GM18520 (cell line): ENCODE data around the gene FOXI1.
"Not testable (repeated sequence)": the region's sequence is repeated elsewhere in the genome, so short reads cannot be mapped to it uniquely, and the experiment has no call there.

Experiments used
- ATAC-seq: cut with Tn5 transposase; IDR thresholded peaks from one replicate; pipeline ENCODE4 v1.9.1; 2021; ENCODE audit not compliant: unreplicated experiment

Gene FOXI1

DNA sequence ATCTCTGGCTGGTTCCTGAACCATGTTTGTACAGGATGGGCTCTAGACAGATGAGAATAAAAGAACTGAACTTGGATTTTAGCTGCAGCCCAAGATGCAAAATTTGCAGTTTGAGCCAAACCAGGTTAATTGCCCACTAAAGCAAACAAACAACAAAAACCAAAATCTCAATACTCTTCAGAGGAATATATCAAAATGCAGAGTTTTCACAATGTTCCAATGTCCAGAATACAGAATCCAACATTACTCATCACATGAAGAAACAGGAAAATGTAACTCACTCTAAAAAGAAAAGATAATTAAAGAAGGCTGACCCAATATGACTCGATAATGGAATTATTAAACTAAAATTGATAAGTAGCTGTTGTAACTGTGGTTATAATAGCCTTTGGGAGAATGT, 20.4 kb downstream of the FOXI1 start:
- ATAC-seq = no peak

GRCh38 chr5:170126626-170127025, 20.9 kb downstream of the FOXI1 start:
- ATAC-seq = no peak

DNA sequence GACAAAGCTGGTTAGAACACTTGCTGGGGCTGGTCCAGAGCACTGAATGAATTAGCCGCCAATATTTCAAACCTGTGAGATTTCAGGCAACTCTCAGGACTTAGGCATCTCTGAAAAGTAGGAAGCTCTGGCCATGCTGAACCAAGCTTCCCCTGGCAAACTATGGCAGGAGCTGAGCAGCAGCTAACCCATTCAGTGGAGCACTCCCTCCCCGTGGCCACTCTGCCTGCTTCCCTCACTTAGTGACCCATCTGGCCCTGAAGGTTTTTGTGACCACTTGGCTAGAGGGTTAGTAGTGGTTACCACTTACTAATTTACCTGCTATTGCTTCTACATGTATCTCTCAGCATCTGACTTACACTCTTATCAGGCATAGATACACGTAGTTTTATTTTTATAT, 25.5 kb downstream of the FOXI1 start:
- no peak for ATAC-seq

GRCh38 chr5:170132269-170132975, 26.7 kb downstream of the FOXI1 start:
- no peak for ATAC-seq

- ATAC-seq = no peak
These were observed 27.3 kb downstream of the FOXI1 start for GRCh38 chr5:170132976-170133448.

GRCh38 chr5:170135796-170136490, 30.2 kb downstream of the FOXI1 start:
- no peak for ATAC-seq

- ATAC-seq = no peak
These were observed 30.8 kb downstream of the FOXI1 start for GRCh38 chr5:170136506-170136905.

DNA sequence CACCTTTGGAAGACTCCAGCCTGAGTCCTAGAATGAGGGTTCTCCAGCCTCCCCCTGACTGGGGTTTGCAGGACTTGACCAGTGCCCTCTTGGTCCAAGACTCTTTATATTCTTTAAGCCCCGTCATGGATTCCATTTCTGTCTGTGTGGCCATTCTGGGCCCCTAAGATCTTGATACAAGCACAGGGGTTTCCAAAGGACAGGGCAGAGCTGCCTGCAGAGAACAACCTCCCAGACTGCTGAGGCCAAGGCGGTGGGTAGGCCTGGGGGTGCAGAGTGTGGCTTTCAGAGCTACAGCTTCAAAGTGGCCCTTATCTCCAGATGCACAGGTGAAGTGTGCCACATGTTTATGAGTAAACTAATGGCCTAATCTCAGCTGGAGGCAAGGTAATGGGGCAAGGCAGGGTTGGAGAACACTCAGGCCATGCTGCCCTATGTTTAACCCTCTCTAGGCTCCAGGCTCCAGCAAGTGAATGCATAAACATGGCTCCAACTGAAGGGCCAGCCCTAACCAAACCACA, 32.1 kb downstream of the FOXI1 start:
- ATAC-seq = no peak

GRCh38 chr5:170138273-170138672, 32.6 kb downstream of the FOXI1 start:
- ATAC-seq = no peak

DNA sequence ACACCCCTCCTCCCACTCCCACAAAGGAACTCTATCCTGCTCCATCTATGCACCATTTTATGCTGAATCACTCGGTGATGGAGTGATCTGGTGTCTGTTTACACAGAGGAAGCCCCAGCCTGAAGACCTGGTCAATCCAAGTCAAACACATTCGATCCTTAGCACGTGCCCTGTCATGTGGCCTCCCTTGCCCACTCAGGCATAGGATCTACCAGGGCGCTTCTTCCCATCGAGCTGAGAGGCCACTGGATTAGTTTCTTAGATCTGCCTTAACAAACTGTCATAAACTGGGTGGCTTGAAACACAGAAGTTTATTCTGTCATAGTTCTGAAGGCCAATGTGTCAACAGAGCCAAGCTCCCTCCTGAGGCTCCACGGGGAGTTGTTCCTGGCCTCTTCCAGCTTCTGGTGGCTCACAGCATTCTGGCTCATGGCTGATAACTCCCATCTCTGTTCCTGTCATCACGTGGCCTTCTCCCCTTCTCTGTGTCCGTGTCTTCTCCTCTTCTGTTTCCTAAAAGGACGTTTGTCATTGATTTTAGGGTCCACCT, 34.2 kb downstream of the FOXI1 start:
- no peak for ATAC-seq

DNA sequence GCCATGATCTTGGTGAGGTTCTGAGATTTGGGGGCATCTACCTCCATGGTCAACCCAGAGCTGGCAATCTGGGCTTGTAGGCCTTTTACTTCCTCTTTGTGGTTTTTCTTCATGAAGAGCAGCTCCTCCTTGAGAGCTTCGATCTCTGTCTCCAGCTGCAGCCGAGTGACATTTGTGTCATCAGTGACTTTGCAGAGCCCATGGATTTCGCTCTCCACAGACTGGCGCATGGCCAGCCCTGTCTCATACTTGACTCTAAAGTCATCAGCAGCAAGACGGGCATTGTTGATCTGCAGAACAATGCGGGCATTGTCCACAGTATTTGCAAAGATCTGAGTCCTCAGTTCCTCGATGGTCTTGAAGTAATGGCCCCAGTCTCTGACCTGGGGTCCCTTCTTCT, 35.5 kb downstream of the FOXI1 start:
- not testable (repeated sequence) for ATAC-seq

DNA sequence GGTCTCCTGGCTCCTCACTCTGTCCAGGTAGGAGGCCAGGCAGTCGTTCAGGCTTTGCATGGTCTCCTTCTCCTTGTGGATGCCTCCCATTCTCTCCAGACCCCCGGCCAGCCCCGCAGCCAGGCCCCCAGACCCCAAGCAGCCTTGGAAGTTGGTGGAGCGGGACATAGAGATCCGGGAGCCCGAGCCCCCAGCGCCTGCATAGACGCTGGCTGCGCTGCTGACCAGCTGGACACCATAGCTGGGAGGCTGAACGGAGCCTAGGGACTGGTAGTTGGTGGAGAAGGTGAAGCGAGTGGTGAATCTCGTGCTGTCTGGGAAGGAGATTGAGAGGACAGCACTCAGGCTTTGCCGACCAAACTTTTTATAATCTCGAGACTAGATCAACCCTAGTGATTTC, 35.9 kb downstream of the FOXI1 start:
- ATAC-seq = no peak

- no peak for ATAC-seq
These were observed 36.5 kb downstream of the FOXI1 start for GRCh38 chr5:170142196-170142595.

- no peak for ATAC-seq
These were observed 37.4 kb downstream of the FOXI1 start for GRCh38 chr5:170143091-170143490.

DNA sequence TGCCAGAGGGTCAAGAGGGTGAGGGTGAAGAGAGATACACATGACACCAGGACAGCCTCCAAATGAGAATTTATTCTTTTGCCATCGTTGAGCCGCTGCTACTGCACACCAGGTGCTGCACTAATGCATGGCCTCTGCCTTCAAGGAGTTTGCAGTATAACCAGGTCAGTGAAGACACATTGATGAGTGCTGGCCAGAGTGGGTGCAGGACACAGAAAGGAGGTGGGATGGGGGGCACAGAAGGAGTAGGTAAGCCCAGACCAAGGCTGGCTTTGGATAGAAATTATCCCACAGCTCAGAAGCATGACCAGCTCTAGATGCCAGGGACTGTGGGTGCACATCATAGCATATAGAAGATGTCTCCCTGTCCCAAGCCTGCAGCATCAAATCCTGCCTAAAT, 38.0 kb downstream of the FOXI1 start:
- ATAC-seq = no peak

DNA sequence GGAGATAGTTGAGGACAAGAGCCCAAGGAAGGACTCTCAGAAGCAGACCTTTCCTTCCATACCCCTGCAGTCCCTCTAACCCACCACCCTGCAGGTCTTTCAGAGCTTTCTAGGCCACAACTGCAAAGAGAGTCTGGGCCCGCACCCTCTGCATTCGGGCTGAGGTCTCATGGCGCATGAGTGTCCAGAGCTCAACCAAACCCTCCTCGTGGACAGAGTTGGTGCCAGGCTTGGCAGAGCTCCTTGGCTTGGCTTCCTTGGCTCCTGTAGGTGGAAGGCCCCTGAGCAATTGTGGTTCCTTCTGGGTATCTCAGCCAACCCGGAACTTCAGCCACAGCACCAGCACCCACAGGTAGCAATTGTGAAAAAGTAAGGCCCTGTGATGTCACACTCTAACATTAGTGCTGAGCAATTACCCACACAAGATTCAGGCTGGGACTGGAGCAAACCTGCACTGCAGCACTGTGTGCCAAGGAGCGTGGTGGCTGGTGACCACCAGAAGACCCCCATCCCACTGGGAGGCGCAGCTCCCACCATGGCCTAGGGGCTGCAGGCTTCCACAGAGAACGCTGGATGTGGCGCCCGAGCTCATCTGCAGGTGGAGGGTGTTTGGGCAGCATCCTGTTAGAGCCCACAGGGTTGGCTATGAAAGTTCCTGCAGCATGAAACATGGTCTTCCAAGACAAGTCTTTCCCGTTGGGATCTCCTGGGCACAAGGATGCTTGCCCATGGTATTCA, 38.8 kb downstream of the FOXI1 start:
- ATAC-seq = no peak

DNA sequence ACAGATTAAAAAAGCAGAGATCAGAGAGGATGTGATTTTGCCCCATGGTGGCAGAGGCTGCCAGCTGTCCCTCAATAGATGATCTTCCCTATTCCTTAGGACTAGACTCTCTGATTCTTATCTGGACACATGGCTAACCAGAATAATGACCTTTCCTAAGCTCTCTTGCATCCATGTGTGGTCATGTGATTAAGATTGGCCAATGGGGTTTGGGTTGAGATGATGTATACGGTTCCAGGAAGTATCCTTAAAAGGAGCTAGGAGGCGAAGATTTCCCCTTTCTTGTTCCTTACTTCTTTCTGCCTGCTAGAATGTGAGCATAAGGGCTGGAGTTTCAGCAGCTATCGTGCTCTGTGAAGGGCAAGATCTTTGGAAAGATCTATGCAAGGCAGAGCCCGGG, 39.8 kb downstream of the FOXI1 start:
- no peak for ATAC-seq

- no peak for ATAC-seq
These were observed 41.5 kb downstream of the FOXI1 start for GRCh38 chr5:170147051-170147752.

DNA sequence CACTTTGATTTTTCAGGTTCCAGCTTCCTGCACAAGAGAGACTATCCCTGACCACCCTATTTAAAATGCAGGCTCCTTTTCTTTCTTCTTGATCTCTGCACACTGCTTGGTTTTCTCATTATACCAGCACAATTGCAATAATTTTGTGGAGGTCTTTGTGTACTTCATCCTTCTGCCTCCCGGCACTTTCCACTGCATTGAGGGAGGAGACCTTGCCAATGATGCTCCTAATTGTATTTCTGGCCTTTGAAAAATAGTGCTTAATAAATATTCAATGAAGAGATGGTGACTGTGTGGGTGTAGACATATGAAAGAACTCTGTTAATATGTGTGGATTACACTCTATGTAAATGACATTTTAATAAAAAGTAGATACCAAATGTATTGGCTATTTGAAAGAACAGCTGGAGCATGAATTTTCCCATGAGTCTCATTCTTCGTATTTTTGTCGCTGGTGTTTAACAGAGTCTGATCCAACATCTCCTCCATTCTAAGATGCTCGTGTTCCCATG, 42.1 kb downstream of the FOXI1 start:
- no peak for ATAC-seq

DNA sequence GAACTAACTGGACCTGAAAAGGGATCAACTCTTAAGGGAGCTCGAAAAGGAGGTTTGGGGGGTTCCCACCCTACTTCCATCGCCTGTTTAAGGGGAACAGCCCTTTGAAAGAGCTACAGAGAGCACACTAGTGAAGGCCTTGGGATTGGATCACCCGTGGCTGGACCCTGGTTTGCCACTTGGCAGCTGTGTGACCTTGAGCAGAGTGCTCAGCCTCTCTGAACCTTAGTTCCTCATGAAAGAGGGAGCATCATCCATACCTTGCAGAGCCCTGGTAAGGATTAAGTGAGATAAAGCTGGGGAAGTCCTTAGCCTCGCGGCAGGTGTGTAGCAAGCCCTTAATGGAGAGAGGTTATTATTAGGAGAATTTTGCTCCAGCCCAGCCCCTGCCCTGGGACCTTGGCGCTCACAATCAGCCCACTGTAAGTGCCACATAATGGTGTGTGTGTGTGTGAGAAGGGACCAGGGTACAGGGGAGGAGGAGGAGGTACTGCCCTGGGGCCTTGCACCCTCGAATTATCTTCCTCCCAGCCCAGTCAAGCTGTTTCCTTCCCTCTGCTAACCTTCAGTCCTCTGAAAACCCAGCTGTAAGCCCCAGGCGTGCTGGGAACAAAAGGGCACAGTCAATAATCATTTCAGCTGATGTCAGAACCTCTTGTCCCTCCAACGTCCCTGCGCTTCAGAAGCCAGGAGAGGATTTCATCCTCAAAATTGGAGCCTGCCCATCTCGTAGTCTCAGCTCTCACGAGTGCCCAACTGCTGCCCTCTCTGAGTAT, 42.9 kb downstream of the FOXI1 start:
- no peak for ATAC-seq
